HG03354 (cell line): ENCODE data around the gene TTC16.
"Not testable (repeated sequence)": the region's sequence is repeated elsewhere in the genome, so short reads cannot be mapped to it uniquely, and the experiment has no call there.

Experiments used
- ATAC-seq: cut with Tn5 transposase; IDR thresholded peaks from one replicate; pipeline ENCODE4 v1.9.1; 2021; ENCODE audit warnings: mild to moderate bottlenecking; ENCODE audit not compliant: unreplicated experiment, poor library complexity, severe bottlenecking

Gene TTC16

DNA sequence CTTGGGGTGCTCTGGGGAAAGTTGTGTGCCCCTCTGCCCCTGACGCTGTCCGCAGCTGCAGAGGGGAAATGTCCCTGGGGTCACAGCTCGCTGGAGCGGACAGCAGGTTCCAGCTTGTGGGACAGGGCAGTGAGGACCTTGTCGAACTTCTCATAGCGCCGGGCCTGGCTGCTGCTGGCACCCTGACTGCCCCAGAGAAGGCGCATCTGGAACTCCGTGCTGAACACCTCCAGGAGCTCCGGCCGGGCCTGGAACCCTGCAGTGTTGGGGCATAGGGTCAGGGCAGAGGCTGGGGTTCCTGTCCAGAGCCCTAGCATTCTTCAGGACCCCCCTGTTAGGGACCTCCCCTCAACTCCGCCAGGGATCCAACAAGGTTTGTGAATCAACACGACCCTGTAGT is 22.8 kb downstream of the TTC16 start:
- no peak for ATAC-seq

- ATAC-seq = no peak
These were observed 23.9 kb downstream of the TTC16 start for GRCh38 chr9:127739614-127740330.

DNA sequence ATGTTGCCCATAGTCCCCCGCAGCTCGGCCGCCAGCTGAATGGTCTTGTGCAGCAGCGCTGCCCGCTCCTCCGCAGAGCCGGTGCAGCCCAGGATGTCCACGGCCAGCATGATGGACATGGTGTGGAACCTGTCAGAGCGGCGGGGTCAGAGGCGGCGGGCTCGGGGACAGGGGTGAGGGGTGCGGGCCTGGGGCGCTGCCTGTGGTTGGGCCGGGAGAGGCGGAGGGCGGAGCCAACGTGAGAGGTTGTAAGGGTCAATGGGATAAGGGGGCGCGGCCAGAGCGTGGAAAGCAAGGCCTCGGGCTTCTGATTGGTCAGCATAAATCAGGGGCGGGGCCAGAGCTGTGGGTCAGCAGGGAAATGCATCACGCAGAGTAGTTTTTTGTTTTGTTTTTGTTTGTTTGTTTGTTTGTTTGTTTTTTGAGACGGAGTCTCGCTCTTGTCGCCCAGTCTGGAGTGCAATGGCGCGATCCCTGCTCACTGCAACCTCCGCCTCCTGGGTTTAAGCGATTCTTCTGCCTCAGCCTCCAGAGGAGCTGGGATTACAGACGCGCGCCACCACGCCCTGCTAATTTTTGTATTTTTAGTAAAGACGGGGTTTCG is 26.1 kb downstream of the TTC16 start:
- ATAC-seq = no peak

DNA sequence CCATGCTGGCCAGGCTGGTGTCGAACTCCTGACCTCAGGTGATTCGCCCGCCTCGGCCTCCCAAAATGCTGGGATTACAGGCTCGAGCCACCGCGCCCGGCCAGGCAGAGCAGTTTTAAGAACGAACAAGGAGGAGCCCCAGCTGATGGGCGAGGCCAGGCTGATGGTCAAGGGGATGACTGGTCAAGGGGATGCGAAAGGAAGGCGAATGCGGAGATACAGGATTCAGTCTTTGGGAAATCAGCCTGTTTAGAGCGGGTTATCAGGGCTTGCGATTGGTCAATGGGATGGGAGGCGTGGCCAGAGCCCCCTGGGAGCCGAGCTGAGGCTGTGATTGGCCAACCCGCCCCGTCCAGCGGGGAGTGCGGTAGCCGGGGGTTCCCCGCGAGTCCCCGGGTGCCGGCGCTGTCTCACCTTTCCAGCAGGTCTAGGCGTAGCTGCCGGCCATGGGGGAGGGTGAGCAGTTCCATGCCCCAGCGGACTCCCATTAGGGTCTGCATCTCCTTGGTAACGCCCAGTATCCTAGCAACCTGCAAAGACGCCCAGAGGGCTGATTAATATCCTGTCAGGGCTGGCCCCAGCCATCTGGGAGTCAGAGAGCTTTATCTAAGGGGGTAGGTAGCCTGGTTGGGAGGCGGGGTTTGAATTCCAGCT is 26.7 kb downstream of the TTC16 start:
- ATAC-seq = no peak

DNA sequence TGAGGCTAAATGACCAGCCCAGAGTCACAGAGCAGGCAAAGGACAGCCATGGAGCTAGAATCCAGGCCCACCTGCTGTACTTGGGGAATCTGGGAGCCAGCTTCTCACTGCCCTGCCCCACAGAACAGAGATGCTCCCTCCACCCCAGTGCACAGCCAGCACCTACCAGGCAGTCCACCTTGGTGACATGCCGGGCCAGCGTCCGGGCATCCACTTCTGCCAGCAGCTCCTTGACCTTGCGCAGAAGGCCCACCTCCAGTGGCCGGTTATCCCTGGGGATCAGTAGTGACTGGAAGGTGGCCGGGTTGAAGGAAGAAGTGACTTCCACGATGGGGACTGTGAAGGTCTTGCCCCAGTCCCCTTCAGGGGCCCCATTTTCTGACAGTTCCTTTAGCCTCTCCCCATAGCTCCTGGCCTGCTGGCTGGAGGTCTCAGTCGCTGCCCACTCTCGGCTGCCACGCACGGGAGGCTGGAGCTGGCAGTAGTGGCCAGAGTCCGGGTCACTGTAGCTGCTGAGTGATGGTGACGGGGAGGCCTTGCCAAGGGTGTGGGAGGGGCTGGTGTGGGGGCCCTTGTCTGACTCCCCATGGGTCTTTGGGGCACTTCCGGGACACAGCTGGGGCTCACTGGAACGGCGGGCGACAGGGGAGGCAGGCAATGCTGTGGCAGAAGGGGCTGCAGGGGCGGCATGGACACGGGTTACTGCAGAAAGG is 28.7 kb downstream of the TTC16 start:
- no peak for ATAC-seq

DNA sequence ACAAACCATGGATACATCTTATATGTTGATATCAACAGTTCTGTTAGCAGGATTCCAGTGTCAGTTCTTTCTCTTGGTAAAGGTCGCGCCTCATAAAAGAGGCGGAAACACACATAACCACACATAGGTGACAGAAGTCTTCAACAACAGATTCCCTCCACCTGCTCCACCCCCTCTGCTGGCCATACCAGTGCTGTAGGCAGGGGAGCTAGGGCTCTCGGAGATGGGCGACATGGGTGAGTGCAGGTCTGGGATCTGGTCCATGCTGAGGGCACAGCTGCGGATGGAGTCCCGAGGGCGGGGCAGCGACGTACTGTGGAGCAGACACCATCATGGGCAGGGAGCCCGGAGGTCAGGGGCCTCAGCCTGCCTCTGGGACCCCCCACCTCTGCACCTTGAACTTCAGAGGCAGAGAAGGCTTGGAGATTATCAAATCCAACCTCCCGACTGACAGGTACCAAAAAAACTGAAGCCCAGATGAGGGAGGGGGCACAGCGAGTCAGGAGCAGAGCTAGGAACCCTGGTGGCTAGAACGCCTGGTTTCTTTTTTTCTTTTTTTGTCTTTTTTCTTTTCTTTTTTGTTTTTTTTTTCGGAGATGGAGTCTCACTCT is 31.2 kb downstream of the TTC16 start:
- ATAC-seq = no peak

- ATAC-seq = no peak
These were observed 33.4 kb downstream of the TTC16 start for GRCh38 chr9:127749090-127749787.

GRCh38 chr9:127751269-127752054 is 35.6 kb downstream of the TTC16 start:
- ATAC-seq = no peak

DNA sequence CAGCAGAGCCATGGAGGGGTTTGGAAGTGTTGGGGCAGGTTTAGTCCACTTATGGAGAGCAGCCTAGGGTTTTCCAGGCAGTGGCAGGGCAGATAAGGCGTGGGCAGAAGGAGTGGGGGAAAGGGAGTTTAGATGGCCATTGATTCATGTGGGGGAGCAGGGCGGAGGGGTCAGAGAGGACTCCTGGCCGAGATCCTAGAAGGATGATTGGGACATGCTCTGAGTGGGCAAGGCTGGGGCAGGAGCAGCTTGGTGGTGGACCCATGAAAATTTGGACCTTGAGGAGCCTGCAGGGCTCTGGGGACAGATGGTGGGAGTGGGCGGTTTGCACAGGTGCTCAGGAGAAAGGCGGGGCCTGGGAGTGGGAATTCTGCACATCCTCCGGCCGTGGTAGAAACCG is 37.3 kb downstream of the TTC16 start:
- no peak for ATAC-seq

DNA sequence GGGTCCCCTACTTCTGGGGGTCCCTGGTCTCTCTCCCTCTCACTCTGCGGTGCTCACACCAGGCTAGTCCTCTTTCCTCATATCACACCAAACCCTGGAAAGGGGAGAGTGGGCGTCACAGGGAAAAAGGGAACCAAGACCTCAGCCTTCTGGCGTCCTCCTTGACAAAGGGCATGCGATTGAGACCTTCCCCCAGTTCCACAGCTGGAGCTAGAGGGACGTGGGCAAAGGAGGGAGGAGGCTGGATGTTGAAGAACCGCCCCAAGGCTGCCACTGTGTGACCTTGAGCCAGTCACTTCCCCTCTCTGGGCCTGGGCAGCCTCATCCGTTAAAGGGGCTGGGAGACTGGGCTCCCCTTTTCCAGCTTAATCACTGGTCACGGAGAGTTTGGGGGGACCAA is 37.7 kb downstream of the TTC16 start:
- no peak for ATAC-seq

- ATAC-seq = no peak
These were observed 38.5 kb downstream of the TTC16 start for GRCh38 chr9:127754099-127755060.

DNA sequence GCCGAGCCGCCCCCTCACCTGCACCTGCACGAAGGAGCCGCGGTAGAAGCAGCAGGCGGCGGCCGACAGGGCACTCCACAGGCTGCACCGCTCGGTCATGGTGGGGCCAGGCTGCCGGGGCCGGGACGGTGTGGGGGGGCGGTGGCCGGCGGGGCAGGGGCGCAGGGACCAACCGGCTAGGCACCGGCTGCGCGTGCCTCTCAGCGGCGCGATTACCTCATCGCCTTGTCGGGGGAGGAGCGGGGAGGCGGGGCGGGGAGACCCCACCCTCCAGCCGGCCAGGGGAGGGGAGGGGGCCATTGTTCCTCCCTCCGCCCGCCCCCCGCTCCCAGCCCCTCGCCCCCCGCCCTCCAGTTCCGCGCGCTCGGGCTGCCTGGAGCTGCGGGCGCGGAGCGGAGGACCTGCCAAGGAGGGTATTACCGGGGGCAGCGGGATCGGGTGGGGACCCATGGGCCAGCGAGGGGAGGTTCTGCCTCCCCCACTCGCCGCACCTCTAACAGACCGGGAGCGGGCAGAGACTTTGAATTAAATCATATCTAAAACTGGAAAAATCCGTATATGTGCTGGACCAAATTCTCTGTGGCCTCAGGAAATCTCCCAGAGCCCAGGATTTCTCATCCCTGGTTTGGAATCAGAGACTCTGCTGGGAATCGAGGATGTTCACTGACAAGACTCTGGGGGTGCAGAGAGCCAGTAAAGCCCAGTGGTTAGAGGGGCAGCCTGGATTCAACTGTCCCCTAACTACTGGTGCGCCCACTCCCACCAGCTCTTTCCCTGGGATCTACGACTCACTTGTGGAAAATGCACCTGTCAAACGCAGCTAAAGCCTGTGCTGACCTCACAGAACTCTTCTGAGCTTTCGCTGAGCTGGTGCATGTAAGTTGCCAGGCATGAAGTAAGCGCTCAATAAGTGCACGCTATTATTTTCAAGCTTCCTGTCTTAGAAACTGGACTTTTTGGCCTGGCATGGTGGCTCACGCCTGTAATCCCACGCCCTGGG is 39.5 kb downstream of the TTC16 start:
- no peak for ATAC-seq

DNA sequence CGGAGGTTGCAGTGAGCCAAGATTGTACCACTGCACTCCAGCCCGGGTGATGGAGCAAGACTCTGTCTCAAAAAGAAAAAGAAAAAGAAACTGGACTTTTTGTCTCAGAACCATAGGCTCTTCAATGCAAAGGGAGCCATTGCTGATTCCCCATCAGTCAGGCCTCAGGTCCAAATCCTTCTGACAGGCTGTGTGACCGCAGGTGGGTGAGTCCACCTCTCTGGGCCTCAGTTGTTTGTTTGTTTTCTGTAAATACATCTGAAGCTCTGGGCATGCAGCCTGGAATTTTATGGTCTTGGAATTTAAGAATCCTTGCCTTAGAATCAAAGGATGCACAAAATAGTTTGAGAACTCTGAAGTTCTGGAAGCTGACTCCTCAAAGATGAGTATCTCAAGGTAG is 40.4 kb downstream of the TTC16 start:
- ATAC-seq = no peak

- ATAC-seq = not testable (repeated sequence)
These were observed 40.9 kb downstream of the TTC16 start for GRCh38 chr9:127756776-127757175.

- no peak for ATAC-seq
These were observed 43.0 kb downstream of the TTC16 start for GRCh38 chr9:127758843-127759242.

GRCh38 chr9:127761061-127761460 is 45.2 kb downstream of the TTC16 start:
- ATAC-seq = no peak
